ENCODE data around the gene BLOC1S5.

Gene BLOC1S5

DNA sequence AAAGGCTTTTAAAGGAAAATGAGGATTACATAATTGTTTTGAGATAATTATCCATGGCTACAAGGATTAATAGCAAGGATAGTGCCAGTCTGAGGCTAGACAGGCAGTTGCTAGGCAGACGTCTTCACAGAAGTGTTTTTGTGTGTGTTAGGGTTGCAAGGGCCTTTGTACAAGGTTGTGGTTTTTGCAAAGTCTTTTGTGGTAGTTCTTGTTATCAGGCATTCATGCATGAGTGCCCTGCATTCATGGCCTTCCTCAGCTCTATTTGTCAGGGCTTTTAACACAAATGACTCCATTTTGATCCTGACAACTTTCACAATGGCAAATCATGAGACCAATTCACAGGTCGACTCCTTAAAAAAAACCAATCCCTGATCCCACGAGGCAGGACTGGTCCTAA, 85.5 kb downstream of the BLOC1S5 start:
- TF ChIP-seq, protein P1, sequence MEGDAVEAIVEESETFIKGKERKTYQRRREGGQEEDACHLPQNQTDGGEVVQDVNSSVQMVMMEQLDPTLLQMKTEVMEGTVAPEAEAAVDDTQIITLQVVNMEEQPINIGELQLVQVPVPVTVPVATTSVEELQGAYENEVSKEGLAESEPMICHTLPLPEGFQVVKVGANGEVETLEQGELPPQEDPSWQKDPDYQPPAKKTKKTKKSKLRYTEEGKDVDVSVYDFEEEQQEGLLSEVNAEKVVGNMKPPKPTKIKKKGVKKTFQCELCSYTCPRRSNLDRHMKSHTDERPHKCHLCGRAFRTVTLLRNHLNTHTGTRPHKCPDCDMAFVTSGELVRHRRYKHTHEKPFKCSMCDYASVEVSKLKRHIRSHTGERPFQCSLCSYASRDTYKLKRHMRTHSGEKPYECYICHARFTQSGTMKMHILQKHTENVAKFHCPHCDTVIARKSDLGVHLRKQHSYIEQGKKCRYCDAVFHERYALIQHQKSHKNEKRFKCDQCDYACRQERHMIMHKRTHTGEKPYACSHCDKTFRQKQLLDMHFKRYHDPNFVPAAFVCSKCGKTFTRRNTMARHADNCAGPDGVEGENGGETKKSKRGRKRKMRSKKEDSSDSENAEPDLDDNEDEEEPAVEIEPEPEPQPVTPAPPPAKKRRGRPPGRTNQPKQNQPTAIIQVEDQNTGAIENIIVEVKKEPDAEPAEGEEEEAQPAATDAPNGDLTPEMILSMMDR (IDR thresholded peaks at IDR 0.05; ENCODE audit: insufficient read depth, low read length, missing control alignments): no peak
- POLR2A ChIA-PET: no interaction called here
- CTCF ChIA-PET: interaction anchor here (1.3 kb wide), 1 partner anchor 256 kb away, joined by 3 read pairs; no protein-coding TSS in a partner anchor
- DNase-seq (ENCODE audit: low read depth, low spot score): no peak
- no peak overlapping the region for H3K4me3 ChIP-seq (ENCODE audit: low read depth, low read length)

DNA sequence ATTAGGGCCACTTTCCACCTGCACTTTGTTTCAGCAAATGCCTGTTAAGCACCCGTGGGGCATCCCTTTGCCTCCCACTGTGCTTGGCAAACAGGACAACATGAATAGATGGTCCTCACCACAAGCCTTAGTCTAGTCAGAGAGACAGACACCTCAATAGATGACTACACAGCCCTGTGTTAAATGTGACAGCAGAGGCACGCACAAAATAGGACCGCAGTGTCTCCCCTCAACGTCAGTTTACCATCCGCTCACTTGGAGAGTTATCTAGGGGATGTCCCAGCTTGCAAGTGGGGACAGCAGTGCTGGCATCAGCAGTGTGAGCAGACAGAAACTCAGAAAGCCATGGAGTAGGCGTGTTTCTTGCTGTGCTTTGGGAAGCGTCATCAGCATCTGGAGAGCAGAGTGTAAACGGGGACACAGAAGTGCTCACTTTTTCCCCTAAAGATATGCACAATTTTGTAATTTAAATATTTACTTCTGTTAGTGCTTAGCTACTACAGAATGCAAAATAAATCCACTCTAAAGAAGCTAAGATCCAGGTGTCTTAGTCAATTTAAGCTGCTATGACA, 87.6 kb downstream of the BLOC1S5 start:
- ChIA-PET POLR2A (no interaction called here), CTCF (no interaction called here)
- DNase-seq (ENCODE audit: low read depth, low spot score): no peak

DNA sequence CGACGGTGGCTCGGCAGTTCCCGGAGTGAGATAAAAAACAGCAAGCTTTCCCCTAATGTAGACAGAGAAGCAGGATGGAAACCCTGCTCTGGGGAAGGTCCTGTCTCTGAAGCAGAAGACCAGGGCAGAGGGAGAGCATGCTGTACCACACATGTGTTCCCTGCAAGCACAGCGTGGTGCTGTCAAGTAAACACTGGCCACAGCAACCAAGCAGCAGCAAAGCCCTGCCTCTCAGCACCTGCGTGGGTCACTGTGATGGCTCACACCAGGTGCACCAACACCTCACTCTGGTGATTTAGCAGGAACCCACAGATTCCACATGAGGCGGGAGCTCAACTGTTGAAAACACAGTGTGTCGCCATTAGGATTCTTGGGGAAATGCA, 88.4 kb downstream of the BLOC1S5 start:
- ChIA-PET CTCF (no interaction called here), POLR2A (no interaction called here)
- TF ChIP-seq, protein P1 (IDR thresholded peaks at IDR 0.05; ENCODE audit: insufficient read depth, low read length, missing control alignments): no peak
- no peak overlapping the region for H3K4me3 ChIP-seq (ENCODE audit: low read depth, low read length)
- no peak for DNase-seq (ENCODE audit: low read depth, low spot score)

More for the DNA sequence above, 87.6 kb downstream of the BLOC1S5 start:
- TF ChIP-seq, protein P1 (IDR thresholded peaks at IDR 0.05; ENCODE audit: insufficient read depth, low read length, missing control alignments): no peak
- H3K4me3 ChIP-seq (ENCODE audit: low read depth, low read length): no peak overlapping the region

DNA sequence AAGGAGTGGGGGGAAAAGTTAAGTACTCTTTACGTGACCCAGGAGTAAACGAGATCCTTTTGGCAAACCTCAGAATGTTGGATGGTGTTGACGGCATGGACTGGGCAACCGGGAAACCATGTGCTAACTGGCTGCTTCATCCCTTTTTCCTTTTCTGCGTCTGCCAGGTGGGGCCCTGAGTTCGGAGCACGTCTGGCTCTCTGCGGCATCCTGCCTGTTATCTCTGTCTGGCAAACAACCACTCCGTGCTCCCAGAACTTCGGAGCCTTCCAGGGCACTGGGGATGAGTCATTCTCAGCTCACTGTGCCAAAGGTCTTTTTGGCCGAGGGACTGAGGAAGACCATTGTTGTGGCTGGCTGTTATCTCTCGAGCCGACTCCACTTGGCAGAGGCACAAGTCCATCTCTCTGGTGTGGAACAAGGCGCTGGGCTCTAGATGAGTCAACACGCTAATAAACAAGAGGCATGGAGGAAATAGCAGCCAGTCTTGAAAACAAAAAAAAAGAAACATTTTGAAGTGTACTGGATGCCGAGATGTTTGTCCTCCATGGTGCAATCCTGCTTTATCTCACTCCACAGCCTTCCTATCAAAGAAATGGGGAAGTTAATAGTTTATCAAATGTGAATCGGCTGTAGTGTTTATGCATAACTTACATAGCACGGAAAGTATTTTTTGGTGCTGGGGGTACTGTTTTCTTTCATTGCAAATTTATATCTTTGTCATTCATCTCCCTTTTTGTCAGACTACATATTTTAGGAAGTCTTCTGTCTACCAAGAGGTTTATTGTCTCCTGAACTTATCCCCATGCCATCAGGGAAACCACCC, 89.0 kb downstream of the BLOC1S5 start:
- TF ChIP-seq, protein P1 (IDR thresholded peaks at IDR 0.05; ENCODE audit: insufficient read depth, low read length, missing control alignments): no peak
- POLR2A ChIA-PET: no interaction called here
- CTCF ChIA-PET: interaction anchor here (1.3 kb wide), 1 partner anchor 23 kb away, joined by 3 read pairs; no protein-coding TSS in a partner anchor
- no peak overlapping the region for H3K4me3 ChIP-seq (ENCODE audit: low read depth, low read length)
- no peak for DNase-seq (ENCODE audit: low read depth, low spot score)

DNA sequence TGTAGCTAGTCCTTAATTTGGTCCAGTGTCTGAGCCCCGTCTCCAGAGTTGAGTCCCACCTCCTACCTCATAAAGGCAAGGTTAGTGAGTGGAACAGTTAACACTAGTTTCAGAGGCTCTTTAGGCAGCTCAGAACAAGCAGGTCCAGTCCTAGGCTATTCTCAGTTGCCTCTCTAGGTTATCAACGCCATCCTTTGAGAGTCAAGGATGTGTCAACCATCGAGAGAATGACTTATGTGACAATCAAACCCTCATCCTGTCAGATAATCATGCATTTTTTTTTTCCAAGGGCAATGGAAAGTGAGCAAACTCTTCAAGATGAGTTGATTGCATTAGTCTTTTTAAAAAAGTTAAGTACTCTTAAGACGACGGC, 89.6 kb downstream of the BLOC1S5 start:
- ChIA-PET POLR2A (no interaction called here), CTCF (interaction anchor here (1.0 to 1.3 kb wide), 2 partner anchors 19 to 24 kb away, joined by 3 read pairs; no protein-coding TSS in a partner anchor)
- TF ChIP-seq, protein P1 (IDR thresholded peaks at IDR 0.05; ENCODE audit: insufficient read depth, low read length, missing control alignments): no peak
- no peak overlapping the region for H3K4me3 ChIP-seq (ENCODE audit: low read depth, low read length)
- DNase-seq (ENCODE audit: low read depth, low spot score): no peak

DNA sequence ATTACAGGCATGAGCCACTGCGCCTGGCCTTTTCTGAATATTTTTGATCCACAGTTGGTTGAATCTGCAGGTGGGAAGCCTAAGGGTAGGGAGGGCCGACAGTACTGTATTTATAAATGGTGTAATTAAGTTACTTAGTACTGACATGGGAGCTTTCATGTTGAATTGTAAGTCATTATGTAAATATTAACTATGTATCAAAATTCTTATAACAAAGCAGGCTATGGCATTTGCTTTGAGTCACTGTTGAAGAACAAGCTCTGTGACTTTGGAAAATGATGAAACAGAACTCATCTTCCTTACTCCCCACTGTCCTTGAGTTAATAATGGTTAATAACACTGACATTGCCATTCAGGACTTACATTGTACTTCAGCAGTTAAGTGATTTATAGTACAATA, 90.6 kb downstream of the BLOC1S5 start:
- TF ChIP-seq, protein P1 (IDR thresholded peaks at IDR 0.05; ENCODE audit: insufficient read depth, low read length, missing control alignments): no peak
- POLR2A ChIA-PET: no interaction called here
- no peak for DNase-seq (ENCODE audit: low read depth, low spot score)
- CTCF ChIA-PET: interaction anchor here (1.0 to 1.3 kb wide), 3 partner anchors 20 to 84 kb away, joined by 3 read pairs; no protein-coding TSS in a partner anchor
- no peak overlapping the region for H3K4me3 ChIP-seq (ENCODE audit: low read depth, low read length)

Data from AG04449 (cell line).